ENCODE data around the gene RNPC3. TPM values are rescaled to one million over a fixed set of nuclear protein-coding genes. Genes with fewer than 3 reads are reported as not detected.

Gene RNPC3
- total and polyA plus RNA-seq, 2 experiments from 2014 or later = 13.4 to 38.2 TPM

- no peak for TF ChIP-seq STAT1 (IDR thresholded peaks at IDR 0.05; ENCODE audit: unreplicated experiment)
- TF ChIP-seq, protein P1, sequence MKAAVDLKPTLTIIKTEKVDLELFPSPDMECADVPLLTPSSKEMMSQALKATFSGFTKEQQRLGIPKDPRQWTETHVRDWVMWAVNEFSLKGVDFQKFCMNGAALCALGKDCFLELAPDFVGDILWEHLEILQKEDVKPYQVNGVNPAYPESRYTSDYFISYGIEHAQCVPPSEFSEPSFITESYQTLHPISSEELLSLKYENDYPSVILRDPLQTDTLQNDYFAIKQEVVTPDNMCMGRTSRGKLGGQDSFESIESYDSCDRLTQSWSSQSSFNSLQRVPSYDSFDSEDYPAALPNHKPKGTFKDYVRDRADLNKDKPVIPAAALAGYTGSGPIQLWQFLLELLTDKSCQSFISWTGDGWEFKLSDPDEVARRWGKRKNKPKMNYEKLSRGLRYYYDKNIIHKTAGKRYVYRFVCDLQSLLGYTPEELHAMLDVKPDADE (IDR thresholded peaks at IDR 0.05) = no peak
- TF ChIP-seq, protein P2, sequence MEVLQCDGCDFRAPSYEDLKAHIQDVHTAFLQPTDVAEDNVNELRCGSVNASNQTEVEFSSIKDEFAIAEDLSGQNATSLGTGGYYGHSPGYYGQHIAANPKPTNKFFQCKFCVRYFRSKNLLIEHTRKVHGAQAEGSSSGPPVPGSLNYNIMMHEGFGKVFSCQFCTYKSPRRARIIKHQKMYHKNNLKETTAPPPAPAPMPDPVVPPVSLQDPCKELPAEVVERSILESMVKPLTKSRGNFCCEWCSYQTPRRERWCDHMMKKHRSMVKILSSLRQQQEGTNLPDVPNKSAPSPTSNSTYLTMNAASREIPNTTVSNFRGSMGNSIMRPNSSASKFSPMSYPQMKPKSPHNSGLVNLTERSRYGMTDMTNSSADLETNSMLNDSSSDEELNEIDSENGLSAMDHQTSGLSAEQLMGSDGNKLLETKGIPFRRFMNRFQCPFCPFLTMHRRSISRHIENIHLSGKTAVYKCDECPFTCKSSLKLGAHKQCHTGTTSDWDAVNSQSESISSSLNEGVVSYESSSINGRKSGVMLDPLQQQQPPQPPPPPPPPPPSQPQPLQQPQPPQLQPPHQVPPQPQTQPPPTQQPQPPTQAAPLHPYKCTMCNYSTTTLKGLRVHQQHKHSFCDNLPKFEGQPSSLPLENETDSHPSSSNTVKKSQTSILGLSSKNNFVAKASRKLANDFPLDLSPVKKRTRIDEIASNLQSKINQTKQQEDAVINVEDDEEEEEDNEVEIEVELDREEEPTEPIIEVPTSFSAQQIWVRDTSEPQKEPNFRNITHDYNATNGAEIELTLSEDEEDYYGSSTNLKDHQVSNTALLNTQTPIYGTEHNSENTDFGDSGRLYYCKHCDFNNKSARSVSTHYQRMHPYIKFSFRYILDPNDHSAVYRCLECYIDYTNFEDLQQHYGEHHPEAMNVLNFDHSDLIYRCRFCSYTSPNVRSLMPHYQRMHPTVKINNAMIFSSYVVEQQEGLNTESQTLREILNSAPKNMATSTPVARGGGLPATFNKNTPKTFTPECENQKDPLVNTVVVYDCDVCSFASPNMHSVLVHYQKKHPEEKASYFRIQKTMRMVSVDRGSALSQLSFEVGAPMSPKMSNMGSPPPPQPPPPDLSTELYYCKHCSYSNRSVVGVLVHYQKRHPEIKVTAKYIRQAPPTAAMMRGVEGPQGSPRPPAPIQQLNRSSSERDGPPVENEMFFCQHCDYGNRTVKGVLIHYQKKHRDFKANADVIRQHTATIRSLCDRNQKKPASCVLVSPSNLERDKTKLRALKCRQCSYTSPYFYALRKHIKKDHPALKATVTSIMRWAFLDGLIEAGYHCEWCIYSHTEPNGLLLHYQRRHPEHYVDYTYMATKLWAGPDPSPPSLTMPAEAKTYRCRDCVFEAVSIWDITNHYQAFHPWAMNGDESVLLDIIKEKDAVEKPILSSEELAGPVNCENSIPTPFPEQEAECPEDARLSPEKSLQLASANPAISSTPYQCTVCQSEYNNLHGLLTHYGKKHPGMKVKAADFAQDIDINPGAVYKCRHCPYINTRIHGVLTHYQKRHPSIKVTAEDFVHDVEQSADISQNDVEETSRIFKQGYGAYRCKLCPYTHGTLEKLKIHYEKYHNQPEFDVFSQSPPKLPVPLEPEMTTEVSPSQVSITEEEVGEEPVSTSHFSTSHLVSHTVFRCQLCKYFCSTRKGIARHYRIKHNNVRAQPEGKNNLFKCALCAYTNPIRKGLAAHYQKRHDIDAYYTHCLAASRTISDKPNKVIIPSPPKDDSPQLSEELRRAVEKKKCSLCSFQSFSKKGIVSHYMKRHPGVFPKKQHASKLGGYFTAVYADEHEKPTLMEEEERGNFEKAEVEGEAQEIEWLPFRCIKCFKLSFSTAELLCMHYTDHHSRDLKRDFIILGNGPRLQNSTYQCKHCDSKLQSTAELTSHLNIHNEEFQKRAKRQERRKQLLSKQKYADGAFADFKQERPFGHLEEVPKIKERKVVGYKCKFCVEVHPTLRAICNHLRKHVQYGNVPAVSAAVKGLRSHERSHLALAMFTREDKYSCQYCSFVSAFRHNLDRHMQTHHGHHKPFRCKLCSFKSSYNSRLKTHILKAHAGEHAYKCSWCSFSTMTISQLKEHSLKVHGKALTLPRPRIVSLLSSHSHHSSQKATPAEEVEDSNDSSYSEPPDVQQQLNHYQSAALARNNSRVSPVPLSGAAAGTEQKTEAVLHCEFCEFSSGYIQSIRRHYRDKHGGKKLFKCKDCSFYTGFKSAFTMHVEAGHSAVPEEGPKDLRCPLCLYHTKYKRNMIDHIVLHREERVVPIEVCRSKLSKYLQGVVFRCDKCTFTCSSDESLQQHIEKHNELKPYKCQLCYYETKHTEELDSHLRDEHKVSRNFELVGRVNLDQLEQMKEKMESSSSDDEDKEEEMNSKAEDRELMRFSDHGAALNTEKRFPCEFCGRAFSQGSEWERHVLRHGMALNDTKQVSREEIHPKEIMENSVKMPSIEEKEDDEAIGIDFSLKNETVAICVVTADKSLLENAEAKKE (CRISPR knock-in tag; IDR thresholded peaks at IDR 0.05) = no peak
- TF ChIP-seq, protein P3, sequence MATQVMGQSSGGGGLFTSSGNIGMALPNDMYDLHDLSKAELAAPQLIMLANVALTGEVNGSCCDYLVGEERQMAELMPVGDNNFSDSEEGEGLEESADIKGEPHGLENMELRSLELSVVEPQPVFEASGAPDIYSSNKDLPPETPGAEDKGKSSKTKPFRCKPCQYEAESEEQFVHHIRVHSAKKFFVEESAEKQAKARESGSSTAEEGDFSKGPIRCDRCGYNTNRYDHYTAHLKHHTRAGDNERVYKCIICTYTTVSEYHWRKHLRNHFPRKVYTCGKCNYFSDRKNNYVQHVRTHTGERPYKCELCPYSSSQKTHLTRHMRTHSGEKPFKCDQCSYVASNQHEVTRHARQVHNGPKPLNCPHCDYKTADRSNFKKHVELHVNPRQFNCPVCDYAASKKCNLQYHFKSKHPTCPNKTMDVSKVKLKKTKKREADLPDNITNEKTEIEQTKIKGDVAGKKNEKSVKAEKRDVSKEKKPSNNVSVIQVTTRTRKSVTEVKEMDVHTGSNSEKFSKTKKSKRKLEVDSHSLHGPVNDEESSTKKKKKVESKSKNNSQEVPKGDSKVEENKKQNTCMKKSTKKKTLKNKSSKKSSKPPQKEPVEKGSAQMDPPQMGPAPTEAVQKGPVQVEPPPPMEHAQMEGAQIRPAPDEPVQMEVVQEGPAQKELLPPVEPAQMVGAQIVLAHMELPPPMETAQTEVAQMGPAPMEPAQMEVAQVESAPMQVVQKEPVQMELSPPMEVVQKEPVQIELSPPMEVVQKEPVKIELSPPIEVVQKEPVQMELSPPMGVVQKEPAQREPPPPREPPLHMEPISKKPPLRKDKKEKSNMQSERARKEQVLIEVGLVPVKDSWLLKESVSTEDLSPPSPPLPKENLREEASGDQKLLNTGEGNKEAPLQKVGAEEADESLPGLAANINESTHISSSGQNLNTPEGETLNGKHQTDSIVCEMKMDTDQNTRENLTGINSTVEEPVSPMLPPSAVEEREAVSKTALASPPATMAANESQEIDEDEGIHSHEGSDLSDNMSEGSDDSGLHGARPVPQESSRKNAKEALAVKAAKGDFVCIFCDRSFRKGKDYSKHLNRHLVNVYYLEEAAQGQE (IDR thresholded peaks at IDR 0.05; ENCODE audit: unreplicated experiment) = no peak
- TF ChIP-seq NANOG (IDR thresholded peaks at IDR 0.05; ENCODE audit: borderline replicate concordance) = no peak
- no peak for TF ChIP-seq EZH2phosphoT487 (IDR thresholded peaks at IDR 0.05; ENCODE audit: unreplicated experiment)
- Mint-ChIP-seq H3K27me3 (ENCODE audit: insufficient read depth, low read depth, poor library complexity) (no peaks in the 10 kb centered on the region), H3K36me3 (ENCODE audit: low read depth) (no peaks in the 10 kb centered on the region), H3K27ac (no peak overlapping the region), H3K9me3 (no peaks in the 10 kb centered on the region), H3K4me3 (no peak overlapping the region), H3K4me1 (peaks cover 2% of the 10 kb centered on the region; the same call in 1 of the 3 replicates)
- ATAC-seq (no peak), DNase-seq (ENCODE audit: low spot score) (no peak)
- no peak overlapping the region for H3K4me3 ChIP-seq
- H3F3A ChIP-seq (replicated peaks; ENCODE audit: low read depth) = no peaks in the 10 kb centered on the region
- H3K79me2 ChIP-seq (replicated peaks; ENCODE audit: insufficient read depth) = no peaks in the 10 kb centered on the region
- H3K36me3 ChIP-seq (ENCODE audit: insufficient read depth) = no peaks in the 10 kb centered on the region
- no peak overlapping the region for H3K4me2 ChIP-seq
- no peak overlapping the region for H2AFZ ChIP-seq
- no peak overlapping the region for H3K27ac ChIP-seq (ENCODE audit: low read depth)
- no peaks in the 10 kb centered on the region for H3K4me1 ChIP-seq (ENCODE audit: insufficient read depth)
- no peaks in the 10 kb centered on the region for H3K27me3 ChIP-seq (ENCODE audit: insufficient read depth)
- no peaks in the 10 kb centered on the region for H4K20me1 ChIP-seq (replicated peaks; ENCODE audit: insufficient read depth)
- H3K9me2 ChIP-seq (ENCODE audit: insufficient read depth) = no peaks in the 10 kb centered on the region
Measured at GRCh38 chr1:103497404-103497803, 28.1 kb upstream of the RNPC3 start.
